ENCODE results near the gene KIF16B. TPM values are rescaled to one million over a fixed set of nuclear protein-coding genes. Genes with fewer than 3 reads are reported as not detected.

KIF16B gene
- total RNA-seq, 1 experiment from 2014 or later = 12.7 TPM

- no peaks in the 10 kb centered on the region for H3K79me2 ChIP-seq (ENCODE audit: low read length)
- no peaks in the 10 kb centered on the region for H3K9me2 ChIP-seq (replicated peaks; ENCODE audit: low read length)
- no peak overlapping the region for H3K9ac ChIP-seq (ENCODE audit: low read length)
- intact Hi-C loops (cut with micrococcal nuclease) = loop anchor here (1.0 to 2.0 kb wide), 2 partner anchors 54 to 243 kb away; partner anchors contain the start of gene KIF16B
- no peak overlapping the region for H2AFZ ChIP-seq (ENCODE audit: low read length)
- H3K4me2 ChIP-seq (ENCODE audit: low read length) = no peak overlapping the region
- CTCF ChIA-PET = no interaction called here
- no TSS peak for BruUV-seq (replicated peaks)
- H3K27me3 ChIP-seq (ENCODE audit: low read length) = no peaks in the 10 kb centered on the region
- ATAC-seq (peak; percentile 15; the same call in 1 of the 2 replicates), DNase-seq (no peak)
- POLR2A ChIA-PET (ENCODE audit: unreplicated experiment) = no interaction called here
- H3K27ac ChIP-seq (ENCODE audit: low read length) = no peak overlapping the region
- TF ChIP-seq CTCF (conservative IDR thresholded peaks at IDR 0.05; ENCODE audit: low read depth, low read length) = no peak
- no peak for TF ChIP-seq EZH2phosphoT487 (IDR thresholded peaks at IDR 0.05; ENCODE audit: borderline replicate concordance, low read length)
- no peak for TF ChIP-seq EZH2 (IDR thresholded peaks at IDR 0.05; ENCODE audit: low read length, unreplicated experiment)
- no peak overlapping the region for H3K4me3 ChIP-seq (ENCODE audit: low read length)
- no peaks in the 10 kb centered on the region for H3K36me3 ChIP-seq (ENCODE audit: low read depth, low read length)
- H3K4me1 ChIP-seq (ENCODE audit: insufficient read depth, low read length) = no peaks in the 10 kb centered on the region; the same call in 1 of the 2 replicates
- no peaks in the 10 kb centered on the region for H3K9me3 ChIP-seq (ENCODE audit: low read length)
- H4K20me1 ChIP-seq (ENCODE audit: low read length) = no peaks in the 10 kb centered on the region
- no peaks in the 10 kb centered on the region for H3F3A ChIP-seq (ENCODE audit: low read length, unreplicated experiment)
Observed at GRCh38 chr20:16518784-16519084, 54.5 kb downstream of the KIF16B start.

GRCh38 chr20:16517946-16518783 lies 55.1 kb downstream of the KIF16B start:
- Histone ChIP-seq H3K27me3 (ENCODE audit: low read length) (no peaks in the 10 kb centered on the region), H3K4me2 (ENCODE audit: low read length) (no peak overlapping the region), H3K9ac (ENCODE audit: low read length) (no peak overlapping the region), H3K4me3 (ENCODE audit: low read length) (no peak overlapping the region), H3K9me3 (ENCODE audit: low read length) (no peaks in the 10 kb centered on the region), H3K27ac (ENCODE audit: low read length) (no peak overlapping the region), H3F3A (ENCODE audit: low read length, unreplicated experiment) (no peaks in the 10 kb centered on the region), H3K4me1 (ENCODE audit: insufficient read depth, low read length) (no peaks in the 10 kb centered on the region; the same call in 1 of the 2 replicates), H3K79me2 (ENCODE audit: low read length) (no peaks in the 10 kb centered on the region), H3K9me2 (replicated peaks; ENCODE audit: low read length) (no peaks in the 10 kb centered on the region), H2AFZ (ENCODE audit: low read length) (no peak overlapping the region), H4K20me1 (ENCODE audit: low read length) (no peaks in the 10 kb centered on the region), H3K36me3 (ENCODE audit: low read depth, low read length) (no peaks in the 10 kb centered on the region)
- intact Hi-C loops (cut with micrococcal nuclease) = loop anchor here (1.0 to 2.0 kb wide), 2 partner anchors 55 to 243 kb away; partner anchors contain the start of gene KIF16B
- peak; percentile 98 for ATAC-seq
- TF ChIP-seq CTCF (conservative IDR thresholded peaks at IDR 0.05; ENCODE audit: low read depth, low read length) = peak; percentile 95
- no peak for TF ChIP-seq EZH2phosphoT487 (IDR thresholded peaks at IDR 0.05; ENCODE audit: borderline replicate concordance, low read length)
- BruUV-seq (replicated peaks) = no TSS peak
- POLR2A ChIA-PET (ENCODE audit: unreplicated experiment) = no interaction called here
- CTCF ChIA-PET = no interaction called here
- DNase-seq = peak; percentile 78

GRCh38 chr20:16516794-16517193 lies 56.5 kb downstream of the KIF16B start:
- H3K36me3 ChIP-seq (ENCODE audit: low read depth, low read length) = no peaks in the 10 kb centered on the region; the same call in 1 of the 2 replicates

More at GRCh38 chr20:16516794-16517193, 56.5 kb downstream of the KIF16B start:
- POLR2A ChIA-PET (ENCODE audit: unreplicated experiment) = no interaction called here
- H3K27me3 ChIP-seq (ENCODE audit: low read length) = no peaks in the 10 kb centered on the region
- H2AFZ ChIP-seq (ENCODE audit: low read length) = no peak overlapping the region
- no peaks in the 10 kb centered on the region for H3K9me3 ChIP-seq (ENCODE audit: low read length)
- no peak overlapping the region for H3K4me2 ChIP-seq (ENCODE audit: low read length)
- DNase-seq (no peak), ATAC-seq (no peak)
- H3K9me2 ChIP-seq (replicated peaks; ENCODE audit: low read length) = no peaks in the 10 kb centered on the region
- no peaks in the 10 kb centered on the region for H4K20me1 ChIP-seq (ENCODE audit: low read length)
- intact Hi-C loops (cut with micrococcal nuclease) = no loop called here
- no peaks in the 10 kb centered on the region for H3F3A ChIP-seq (ENCODE audit: low read length, unreplicated experiment)
- no peak overlapping the region for H3K4me3 ChIP-seq (ENCODE audit: low read length)
- TF ChIP-seq EZH2phosphoT487 (IDR thresholded peaks at IDR 0.05; ENCODE audit: borderline replicate concordance, low read length) (no peak), EZH2 (IDR thresholded peaks at IDR 0.05; ENCODE audit: low read length, unreplicated experiment) (no peak), CTCF (conservative IDR thresholded peaks at IDR 0.05; ENCODE audit: low read depth, low read length) (no peak)
- no peak overlapping the region for H3K9ac ChIP-seq (ENCODE audit: low read length)
- H3K79me2 ChIP-seq (ENCODE audit: low read length) = no peaks in the 10 kb centered on the region
- CTCF ChIA-PET = no interaction called here
- no peaks in the 10 kb centered on the region; the same call in 1 of the 2 replicates for H3K4me1 ChIP-seq (ENCODE audit: insufficient read depth, low read length)
- no TSS peak for BruUV-seq (replicated peaks)
- H3K27ac ChIP-seq (ENCODE audit: low read length) = no peak overlapping the region

Measured in PC-3 (cell line).